Measurements from ENCODE around the gene NFASC. TPM values are rescaled to one million over a fixed set of nuclear protein-coding genes. Genes with fewer than 3 reads are reported as not detected.

NFASC gene
- total RNA-seq, 2 experiments from 2014 or later, result not detected

DNA sequence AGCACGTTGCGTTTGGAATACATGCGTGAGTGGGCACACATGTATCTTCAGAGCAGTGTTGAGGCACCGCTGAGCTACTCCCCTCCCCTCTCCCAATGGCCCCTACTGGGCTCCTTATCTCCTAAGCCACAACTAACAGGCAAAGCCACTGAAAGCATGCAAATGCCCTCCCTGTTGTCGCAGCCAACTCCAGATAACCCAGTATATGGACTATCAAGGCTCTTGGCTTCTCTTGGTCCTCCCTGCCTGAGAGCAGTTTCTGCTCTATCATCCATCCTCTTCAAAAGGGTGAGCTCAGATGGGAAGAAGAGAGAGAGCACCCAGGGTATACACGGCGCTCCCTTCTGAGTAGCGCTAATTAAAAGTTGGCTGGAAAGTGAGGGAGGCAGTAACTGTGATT, 113.8 kb downstream of the NFASC start:
- H3K9me3 Mint-ChIP-seq, result no peaks in the 10 kb centered on the region
- TF ChIP-seq, protein P1, sequence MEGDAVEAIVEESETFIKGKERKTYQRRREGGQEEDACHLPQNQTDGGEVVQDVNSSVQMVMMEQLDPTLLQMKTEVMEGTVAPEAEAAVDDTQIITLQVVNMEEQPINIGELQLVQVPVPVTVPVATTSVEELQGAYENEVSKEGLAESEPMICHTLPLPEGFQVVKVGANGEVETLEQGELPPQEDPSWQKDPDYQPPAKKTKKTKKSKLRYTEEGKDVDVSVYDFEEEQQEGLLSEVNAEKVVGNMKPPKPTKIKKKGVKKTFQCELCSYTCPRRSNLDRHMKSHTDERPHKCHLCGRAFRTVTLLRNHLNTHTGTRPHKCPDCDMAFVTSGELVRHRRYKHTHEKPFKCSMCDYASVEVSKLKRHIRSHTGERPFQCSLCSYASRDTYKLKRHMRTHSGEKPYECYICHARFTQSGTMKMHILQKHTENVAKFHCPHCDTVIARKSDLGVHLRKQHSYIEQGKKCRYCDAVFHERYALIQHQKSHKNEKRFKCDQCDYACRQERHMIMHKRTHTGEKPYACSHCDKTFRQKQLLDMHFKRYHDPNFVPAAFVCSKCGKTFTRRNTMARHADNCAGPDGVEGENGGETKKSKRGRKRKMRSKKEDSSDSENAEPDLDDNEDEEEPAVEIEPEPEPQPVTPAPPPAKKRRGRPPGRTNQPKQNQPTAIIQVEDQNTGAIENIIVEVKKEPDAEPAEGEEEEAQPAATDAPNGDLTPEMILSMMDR (IDR thresholded peaks at IDR 0.05), result no peak
- peaks cover 4 to 9% of the 10 kb centered on the region in 2 experiments for H3K27me3 ChIP-seq (ENCODE audit: control insufficient read depth in 1 of 2, insufficient read depth in 2 of 2, low read length in 2 of 2)
- ChIA-PET POLR2A (no interaction called here), CTCF (no interaction called here)
- H3K27me3 Mint-ChIP-seq, result peaks cover 34% of the 10 kb centered on the region
- H3K27ac Mint-ChIP-seq, result no peak overlapping the region
- ATAC-seq (ENCODE audit: poor library complexity), result no peak
- H3K4me1 Mint-ChIP-seq (ENCODE audit: low read depth), result no peaks in the 10 kb centered on the region
- no peaks in the 10 kb centered on the region for H3K4me1 ChIP-seq (ENCODE audit: insufficient read depth, low read length)
- no peak overlapping the region for H3K4me3 Mint-ChIP-seq
- H3K4me3 ChIP-seq (ENCODE audit: low read length), result no peak overlapping the region
- intact Hi-C loops (cut with DNase I, micrococcal nuclease), result no loop called here
- no peaks in the 10 kb centered on the region for H3K9me3 ChIP-seq (ENCODE audit: control insufficient read depth in 1 of 2, insufficient read depth in 1 of 2, low read length in 2 of 2)
- H3K36me3 ChIP-seq (ENCODE audit: insufficient read depth, low read length), result no peaks in the 10 kb centered on the region
- H3K27ac ChIP-seq (ENCODE audit: low read depth in 1 of 2, low read length in 2 of 2), result no peak overlapping the region
- no peaks in the 10 kb centered on the region for H3K36me3 Mint-ChIP-seq (ENCODE audit: low read depth)
- no peak for DNase-seq

DNA sequence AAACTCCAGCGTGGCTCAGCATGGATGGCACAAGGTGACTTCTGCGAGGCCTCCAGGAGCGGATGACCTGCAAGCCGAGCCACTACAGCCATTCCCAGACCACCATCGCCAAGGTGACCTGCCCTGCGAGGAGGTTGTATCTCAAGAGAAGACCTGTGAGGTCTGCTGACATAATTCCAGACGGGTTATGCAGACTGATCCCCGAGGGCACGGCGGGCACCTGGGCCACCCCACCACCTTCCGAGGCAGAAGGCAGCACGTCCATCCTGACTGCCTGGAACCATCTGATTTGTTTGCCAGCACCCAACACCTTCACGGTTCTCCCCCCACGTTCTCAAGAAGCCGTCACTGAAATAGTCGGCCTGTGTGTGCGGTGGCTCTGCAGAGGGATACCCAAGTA, 115.5 kb downstream of the NFASC start:
- no peak overlapping the region for H3K27ac Mint-ChIP-seq
- no peaks in the 10 kb centered on the region for H3K9me3 Mint-ChIP-seq
- no peak for DNase-seq
- Histone ChIP-seq H3K27me3 (ENCODE audit: control insufficient read depth in 1 of 2, insufficient read depth in 2 of 2, low read length in 2 of 2) (peaks cover 4 to 9% of the 10 kb centered on the region in 2 experiments), H3K4me1 (ENCODE audit: insufficient read depth, low read length) (no peaks in the 10 kb centered on the region), H3K27ac (ENCODE audit: low read depth in 1 of 2, low read length in 2 of 2) (no peak overlapping the region), H3K4me3 (ENCODE audit: low read length) (no peak overlapping the region), H3K36me3 (ENCODE audit: insufficient read depth, low read length) (no peaks in the 10 kb centered on the region), H3K9me3 (ENCODE audit: control insufficient read depth in 1 of 2, insufficient read depth in 1 of 2, low read length in 2 of 2) (no peaks in the 10 kb centered on the region)
- POLR2A ChIA-PET, result no interaction called here
- no peak for ATAC-seq (ENCODE audit: poor library complexity)
- H3K36me3 Mint-ChIP-seq (ENCODE audit: low read depth), result no peaks in the 10 kb centered on the region
- intact Hi-C loops (cut with DNase I, micrococcal nuclease), result no loop called here
- CTCF ChIA-PET, result no interaction called here
- no peaks in the 10 kb centered on the region for H3K4me1 Mint-ChIP-seq (ENCODE audit: low read depth)
- H3K4me3 Mint-ChIP-seq, result no peak overlapping the region
- peaks cover 20% of the 10 kb centered on the region for H3K27me3 Mint-ChIP-seq
- TF ChIP-seq, protein P1 (IDR thresholded peaks at IDR 0.05), result no peak

DNA sequence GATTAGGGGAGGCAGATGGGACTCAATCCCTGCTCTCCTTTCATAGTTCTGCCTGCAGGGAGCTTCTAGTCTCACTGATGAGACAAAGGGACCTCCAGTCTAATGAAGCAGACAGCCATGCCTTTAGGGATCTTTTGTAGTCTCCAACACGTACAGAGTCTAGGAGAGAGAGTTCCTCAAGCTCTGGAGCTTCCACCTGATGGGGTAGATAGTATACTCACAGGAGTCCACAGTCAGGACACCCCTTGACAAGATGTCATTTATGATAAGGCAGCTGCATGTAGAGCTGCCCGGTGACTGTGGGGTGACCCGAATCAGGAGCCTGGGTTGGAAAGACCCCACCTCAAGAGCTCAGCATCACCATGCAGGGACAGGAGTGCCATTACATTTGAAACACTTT, 117.0 kb downstream of the NFASC start:
- H3K36me3 ChIP-seq (ENCODE audit: insufficient read depth, low read length), result no peaks in the 10 kb centered on the region
- Mint-ChIP-seq H3K9me3 (no peaks in the 10 kb centered on the region), H3K27ac (no peak overlapping the region), H3K4me1 (ENCODE audit: low read depth) (peaks cover 9% of the 10 kb centered on the region), H3K27me3 (peaks cover 7% of the 10 kb centered on the region), H3K36me3 (ENCODE audit: low read depth) (no peaks in the 10 kb centered on the region), H3K4me3 (no peak overlapping the region)
- no peak overlapping the region for H3K27ac ChIP-seq (ENCODE audit: low read depth in 1 of 2, low read length in 2 of 2)
- H3K9me3 ChIP-seq (ENCODE audit: control insufficient read depth in 1 of 2, insufficient read depth in 1 of 2, low read length in 2 of 2), result no peaks in the 10 kb centered on the region
- ChIA-PET POLR2A (no interaction called here), CTCF (no interaction called here)
- ATAC-seq (ENCODE audit: poor library complexity) (no peak), DNase-seq (no peak)
- H3K27me3 ChIP-seq (ENCODE audit: control insufficient read depth in 1 of 2, insufficient read depth in 2 of 2, low read length in 2 of 2), result peaks cover 0 to 9% of the 10 kb centered on the region in 2 experiments
- intact Hi-C loops (cut with DNase I, micrococcal nuclease), result loop anchor here (2.0 kb wide), 2 partner anchors 153 to 155 kb away; no protein-coding TSS in a partner anchor
- TF ChIP-seq, protein P1 (IDR thresholded peaks at IDR 0.05), result no peak
- peaks cover 10% of the 10 kb centered on the region for H3K4me1 ChIP-seq (ENCODE audit: insufficient read depth, low read length)
- H3K4me3 ChIP-seq (ENCODE audit: low read length), result no peak overlapping the region
